Urothelium cell line (cell line): Measurements from ENCODE around the gene SRRM5.
"Not testable (repeated sequence)": the region's sequence is repeated elsewhere in the genome, so short reads cannot be mapped to it uniquely, and the experiment has no call there.

Source experiments
- DNase-seq: peaks from one replicate; pipeline ENCODE4 v3.0.0; 2011; ENCODE audit warnings: low spot score, mixed read lengths
- FAIRE-seq: peaks from 2 replicates; lab custom pipeline; 2011; peaks lifted over from hg19 to GRCh38; lab: Jason Lieb, UNC

The SRRM5 gene, protein sequence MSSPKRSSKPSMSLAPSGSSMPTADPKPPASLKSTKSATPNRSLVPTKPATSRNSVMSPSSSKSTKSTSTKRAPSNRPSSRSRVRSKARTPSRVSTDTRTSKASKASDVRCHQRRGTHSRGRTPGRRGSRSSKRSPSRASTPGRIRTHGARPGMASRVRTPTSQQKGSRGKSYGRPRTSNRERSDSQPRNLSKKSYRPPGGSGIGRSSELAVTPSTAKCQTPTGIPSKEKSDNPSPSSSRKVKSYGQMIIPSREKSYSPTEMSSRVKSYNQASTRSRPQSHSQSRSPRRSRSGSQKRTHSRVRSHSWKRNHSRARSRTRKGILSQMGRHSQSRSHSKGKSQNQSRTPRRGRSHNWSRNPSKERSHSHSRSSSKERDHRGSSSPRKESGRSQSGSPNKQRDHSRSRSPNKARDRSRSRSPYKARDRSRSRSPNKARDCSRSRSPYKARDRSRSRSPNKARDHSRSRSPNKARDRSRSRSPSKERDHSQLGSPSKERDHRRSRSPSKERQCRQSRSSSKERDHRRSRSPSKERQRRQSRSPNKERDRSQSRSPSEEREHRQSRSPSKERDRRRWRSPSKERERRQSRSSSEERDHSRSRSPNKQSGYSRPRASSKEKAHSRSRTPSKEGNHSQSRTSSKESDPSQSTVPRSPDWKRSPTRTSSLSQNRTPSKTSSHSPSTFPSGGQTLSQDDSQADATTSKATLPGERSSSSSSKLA

DNA sequence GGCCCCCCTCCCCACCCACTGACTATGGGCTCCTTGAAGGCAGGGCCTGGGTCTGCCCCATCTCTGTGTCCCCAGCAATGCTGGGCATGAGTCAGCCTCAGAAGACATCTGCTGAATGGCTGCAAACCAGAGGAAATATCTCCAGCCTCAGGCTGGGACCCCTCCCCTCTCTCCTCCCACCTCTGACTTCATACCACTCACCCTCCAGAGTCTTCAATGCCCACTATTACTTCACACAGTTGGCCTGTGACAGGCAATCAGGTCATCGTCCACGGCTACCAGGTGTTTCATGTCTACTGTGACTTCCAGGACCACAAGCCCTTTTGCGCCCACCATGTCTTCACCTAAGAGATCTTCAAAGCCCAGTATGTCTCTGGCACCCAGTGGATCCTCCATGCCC lies at the start of gene SRRM5:
Gene SRRM5 (plus strand): TSS at position 301 of the 400 bp plus-strand sequence. CDS start 34 bp downstream, at position 335.
- DNase-seq (no peak), FAIRE-seq (no peak)

DNA sequence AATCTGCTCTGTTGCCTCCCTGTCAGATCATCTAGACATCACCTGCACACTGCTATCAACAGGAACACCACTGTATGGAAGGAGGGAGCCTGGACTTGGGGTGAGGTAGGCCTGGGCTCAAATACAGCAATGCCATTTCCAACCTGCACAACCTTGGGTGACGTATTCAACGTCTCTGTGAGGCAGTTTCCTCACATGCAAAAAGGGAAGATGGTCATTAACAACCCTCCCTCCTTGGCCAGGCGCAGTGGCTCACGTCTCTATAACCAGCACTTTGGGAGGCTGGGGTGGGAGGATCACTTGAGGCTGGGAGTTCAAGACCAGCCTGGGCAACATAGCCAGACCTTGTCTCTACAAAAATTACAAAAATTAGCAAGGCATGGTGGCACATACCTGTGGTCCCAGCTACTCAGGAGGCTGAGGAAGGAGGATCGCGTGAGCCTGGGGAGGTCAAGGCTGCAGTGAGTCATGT lies 49.6 kb upstream of the SRRM5 start:
- FAIRE-seq (no peak), DNase-seq (no peak)

DNA sequence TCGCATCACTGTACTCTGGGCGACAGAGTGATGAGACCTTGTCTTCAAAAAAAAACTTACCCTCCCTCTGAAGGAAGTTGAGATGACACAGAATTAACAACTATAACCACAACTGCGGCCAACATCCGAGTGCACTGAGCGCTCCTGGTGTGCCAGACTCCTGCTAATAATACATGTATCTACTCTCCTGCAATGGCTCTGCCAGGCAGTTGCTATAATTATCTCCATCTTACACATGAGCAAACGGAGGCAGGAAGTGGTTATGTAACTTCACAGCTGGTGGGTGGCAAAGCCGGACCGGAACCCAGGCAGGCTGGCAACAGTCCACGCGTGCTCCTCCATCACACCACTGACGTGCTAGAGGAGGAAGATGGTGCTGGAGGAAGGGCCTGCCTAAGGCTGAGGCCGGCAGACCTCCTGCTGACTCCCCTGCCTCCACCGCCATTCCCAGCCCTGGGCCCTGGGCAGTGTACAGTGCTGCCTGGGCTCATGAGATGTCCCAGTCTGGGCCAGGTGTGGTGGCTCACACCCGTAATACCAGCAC lies 49.1 kb upstream of the SRRM5 start:
- peak; percentile 78 for DNase-seq
- no peak for FAIRE-seq

DNA sequence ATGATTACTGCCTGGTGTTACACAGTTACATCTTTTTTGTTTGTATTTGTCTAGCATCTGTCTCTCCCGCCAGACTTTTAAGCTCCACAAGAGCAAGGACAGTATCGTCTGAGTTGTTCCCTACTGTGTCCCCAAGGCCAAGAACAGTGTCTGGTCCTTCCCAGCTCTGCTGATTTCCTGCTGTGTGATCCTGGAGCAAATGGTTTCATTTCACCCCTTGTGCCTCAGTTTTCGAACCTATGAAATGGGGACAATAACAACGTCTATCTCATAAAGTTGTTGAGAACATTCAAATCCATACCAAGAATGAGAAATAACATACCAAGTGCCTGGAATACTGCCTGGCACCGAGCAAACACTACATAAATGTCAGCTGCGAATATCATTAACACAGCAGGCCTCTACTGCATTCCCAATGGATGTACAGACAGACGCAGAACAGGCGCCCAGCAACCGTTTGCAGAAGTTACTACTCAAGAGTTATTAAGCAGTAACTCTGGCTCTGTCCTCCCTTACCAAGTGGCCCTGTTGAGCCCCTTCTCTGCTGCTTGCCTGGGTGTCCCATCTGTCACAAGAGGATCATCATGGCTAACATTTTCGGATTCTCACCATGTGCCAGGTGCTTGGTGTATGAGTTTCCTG lies 48.0 kb upstream of the SRRM5 start:
- FAIRE-seq (no peak), DNase-seq (no peak)

DNA sequence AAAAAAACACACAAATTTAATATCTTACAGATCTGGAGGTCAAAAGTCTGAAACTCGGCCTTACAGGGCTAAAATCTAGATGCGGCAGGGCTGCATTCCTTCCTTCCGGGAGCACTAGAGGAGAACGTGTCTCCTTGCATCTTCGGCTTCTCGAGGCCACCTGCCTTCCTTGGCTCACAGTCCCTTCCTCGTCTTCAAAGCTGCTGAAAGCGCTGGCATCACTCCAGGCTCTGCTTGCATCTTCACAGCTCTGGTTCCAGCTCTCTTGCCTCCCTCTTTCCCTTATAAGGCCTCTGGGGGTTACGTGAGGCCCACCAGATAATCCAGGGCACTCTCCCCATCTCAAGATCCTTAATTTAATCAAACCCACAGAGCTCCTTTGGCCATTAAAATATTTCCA lies 47.1 kb upstream of the SRRM5 start:
- DNase-seq (no peak), FAIRE-seq (no peak)

DNA sequence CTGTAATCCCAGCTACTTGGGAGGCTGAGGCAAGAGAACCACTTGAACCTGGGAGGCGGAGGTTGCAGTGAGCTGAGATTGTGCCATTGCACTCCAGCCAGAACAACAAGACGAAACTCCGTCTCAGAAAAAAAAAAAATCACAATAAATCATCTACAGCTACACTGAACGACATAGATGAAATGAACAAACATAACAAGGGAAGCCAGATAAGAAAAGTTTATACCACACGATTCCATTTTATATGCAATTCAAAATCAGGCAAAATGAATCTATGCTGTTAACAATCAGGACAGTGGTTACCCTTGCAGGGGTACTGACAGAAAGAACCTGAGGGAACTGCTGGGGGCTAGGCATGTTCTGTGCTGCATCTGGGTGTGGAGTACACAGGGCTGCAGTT lies 42.2 kb upstream of the SRRM5 start:
- no peak for DNase-seq
- FAIRE-seq: no peak

DNA sequence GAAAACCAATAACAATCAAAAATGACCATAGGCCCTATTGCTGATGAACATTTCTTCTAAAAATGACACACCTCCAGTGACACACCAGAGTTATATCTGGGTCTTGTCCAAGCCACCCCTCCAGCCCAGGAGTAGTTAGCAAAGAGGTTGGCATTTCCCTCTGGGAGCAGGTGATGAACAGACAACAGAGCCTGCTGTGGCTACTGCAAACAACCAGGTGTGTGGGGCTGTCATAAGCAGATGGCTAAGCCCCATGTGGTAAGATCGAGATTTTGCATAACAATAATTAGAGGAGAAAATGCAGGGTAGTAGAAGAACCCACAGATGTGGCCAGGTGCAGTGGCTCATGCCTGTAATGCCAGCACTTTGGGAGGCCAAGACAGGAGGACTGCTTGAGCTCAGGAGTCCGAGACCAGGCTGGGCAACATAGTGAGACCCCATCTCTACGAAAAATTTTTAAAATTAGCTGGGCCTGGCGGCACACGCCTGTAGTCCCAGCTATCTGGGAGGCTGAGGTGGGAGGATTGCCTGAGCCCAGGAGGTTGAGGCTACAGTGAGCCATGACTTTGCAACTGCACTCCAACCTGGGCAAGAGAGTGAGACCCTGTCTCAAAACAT lies 41.6 kb upstream of the SRRM5 start:
- FAIRE-seq (no peak), DNase-seq (no peak)

DNA sequence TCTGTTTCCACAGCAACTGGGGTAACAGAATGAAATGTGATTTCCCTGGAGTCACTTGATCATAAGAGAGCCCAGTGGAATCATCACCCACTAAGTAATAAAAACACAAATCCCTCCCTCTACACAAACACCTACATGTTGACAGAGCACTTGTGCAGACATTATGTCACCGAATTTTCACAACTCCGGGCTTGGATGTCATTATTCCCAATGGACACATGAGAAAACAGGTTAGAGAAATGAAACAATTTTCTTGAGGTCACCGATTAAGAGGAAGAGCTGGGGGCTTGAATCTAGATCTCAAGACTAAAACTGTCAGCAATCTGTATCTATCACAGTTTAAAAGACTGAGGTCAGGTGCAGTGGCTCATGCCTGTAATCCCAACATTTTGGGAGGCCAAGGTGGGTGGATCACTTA lies 39.7 kb upstream of the SRRM5 start:
- no peak for FAIRE-seq
- no peak for DNase-seq

DNA sequence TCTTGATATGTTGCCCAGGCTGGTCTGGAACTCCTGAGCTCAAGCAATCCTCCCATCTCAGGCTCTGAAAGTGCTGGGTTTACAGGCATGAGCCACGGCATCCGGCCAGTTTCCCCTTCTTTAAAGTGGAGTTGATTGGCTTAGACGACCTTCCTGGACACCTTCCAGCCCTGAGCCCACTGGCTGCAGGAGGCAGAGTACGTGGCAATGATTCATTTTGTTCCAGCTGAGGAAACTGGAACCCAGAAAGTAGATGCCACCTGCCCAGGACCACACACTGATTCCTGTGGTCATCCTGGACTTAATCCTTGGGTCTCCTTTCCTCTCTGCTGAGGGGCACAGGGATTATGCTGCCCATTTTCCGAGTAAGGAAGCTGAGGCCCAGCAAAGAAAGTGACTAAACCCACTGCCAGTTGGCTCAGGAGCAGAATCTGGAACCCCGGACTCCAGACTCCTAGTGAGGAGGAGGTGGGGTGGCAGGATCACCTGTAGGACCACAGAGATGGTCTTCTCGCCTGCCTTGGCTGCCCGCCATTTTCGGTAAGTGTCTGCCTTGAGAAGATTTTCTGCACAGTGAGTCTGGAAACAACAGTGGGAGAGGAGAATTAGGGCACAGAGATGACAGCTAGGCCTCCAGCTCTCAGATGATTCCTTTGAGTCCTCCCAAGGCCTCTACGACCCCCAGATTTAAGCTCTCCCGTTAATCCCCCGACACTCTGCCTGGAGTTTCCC lies 37.3 kb upstream of the SRRM5 start:
- no peak for FAIRE-seq

DNA sequence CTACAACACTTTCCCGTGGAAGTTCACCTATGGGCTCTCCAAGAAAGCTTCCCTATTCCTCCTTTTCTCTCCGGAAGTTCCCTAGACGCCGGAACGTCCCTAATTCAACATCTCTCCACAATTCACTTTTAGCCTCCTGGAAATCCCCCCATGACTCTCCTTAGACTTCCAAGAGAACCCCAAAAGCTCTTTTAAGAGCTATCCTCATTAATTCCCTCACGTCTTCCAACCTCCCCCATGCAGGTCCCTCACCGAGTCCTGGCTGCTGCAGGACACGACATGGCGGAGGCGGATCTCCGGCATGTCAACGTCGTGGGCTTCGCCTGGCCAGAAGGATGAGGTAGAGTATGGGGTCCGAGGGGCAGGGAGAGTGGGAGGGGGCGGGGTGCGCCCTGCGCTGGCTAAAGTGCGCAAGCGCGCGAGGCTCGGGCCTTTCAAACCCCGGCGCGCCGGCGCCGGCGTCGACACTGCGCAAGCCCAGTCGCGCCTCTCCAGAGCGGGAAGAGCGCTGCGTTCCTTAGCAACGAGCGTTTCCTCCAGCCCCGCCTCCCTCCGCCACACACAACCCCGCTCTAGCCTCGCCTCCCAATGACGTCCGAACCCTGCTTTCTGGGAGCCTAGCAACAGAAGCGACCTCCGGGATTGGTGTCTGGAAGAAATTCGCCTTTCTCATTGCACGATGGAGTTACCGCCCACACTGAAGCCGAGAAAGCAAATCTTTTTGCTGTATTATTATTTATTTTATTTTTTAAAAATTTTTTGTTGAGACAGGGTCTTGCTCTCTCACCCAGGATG lies 36.5 kb upstream of the SRRM5 start, which contains the start of the genes PINLYP and XRCC1:
Gene PINLYP (plus strand): TSS at position 646 of the 795 bp plus-strand sequence. CDS start 1,391 bp downstream, outside the sequence.
Gene XRCC1 (minus strand): TSS at position 372 of the 795 bp plus-strand sequence. CDS start 69 bp downstream, at position 303.
- FAIRE-seq (peak; percentile 87), DNase-seq (peak; percentile 99)

More for the DNA sequence above, 37.3 kb upstream of the SRRM5 start:
- peak; percentile 29 for DNase-seq

DNA sequence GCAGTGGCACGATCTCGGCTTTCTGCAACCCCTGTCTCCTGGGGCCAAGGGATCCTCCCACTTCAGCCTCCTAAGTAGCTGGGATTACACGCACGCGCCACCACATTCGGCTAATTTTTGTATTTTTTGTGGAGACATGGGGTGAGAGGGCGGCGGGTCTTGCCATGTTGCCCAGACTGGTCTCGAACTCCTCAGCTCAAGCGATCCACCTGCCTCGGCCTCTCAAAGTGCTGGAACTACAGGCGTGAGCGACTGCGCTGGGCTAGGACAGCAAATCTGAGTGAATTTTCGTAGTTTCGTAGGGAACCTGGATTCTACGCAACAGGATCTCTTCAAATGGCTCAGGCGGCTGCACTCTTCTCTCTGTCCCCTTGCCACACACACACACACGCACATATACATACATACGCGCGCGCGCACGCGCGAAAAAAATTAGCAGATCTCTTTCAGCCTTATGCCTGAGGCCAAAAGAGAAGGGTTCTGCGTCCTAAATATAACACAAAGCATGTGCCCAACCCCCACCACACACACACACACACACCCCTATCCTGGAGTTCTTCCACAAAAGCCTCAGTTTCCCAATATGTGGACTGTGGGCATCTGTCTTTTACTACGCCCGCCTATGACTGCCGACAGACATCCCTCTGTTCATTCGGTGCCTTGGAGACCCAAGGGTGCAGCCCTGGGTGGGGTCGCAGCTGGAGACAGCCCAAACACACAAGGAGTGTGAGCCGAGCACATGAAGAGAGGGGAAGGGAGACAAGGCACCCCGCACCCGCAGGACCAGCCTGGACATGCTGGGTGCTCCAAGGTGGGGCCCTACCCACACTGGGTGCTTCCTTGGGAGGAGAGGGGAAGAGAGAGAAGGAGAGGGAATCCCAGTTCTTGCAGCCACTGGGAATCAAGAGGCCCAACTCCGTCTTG lies 35.7 kb upstream of the SRRM5 start:
- FAIRE-seq: no peak
- no peak for DNase-seq

DNA sequence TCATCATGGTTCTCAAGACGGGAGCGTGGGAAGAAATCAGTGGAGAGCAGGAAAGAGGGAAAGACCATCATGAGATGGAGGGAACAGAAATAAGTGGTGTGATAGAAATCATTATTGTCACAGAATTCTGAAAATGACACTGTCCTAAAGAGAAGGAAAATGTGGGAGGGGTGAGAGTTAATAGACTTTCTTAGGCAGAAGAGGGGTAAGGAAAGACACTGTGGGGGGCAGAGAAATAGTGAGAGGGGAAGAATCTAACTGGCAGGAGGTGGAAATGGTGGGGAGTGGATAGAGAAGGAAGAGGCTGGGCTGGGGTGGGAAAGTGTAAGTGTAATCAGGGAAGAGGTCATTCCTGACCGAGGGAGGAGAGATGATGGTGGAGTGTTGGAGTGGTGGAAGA lies 33.1 kb upstream of the SRRM5 start:
- no peak for DNase-seq
- no peak for FAIRE-seq

DNA sequence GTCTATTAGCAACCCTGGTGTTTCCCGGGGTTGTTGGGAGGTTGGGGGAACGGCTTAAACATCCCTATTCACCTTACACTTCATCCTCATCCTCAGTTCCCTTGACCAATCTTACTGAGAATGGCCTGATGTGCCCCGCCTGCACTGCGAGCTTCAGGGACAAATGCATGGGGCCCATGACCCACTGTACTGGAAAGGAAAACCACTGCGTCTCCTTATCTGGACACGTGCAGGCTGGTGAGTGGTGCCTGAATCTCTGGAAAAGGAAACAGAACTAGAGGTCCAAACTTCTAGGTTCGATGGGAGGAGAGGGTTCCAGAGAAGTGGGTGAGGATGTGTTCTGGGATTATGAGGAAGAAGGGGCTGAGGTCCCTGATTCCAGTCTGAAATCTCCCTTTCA lies 30.4 kb upstream of the SRRM5 start:
- no peak for DNase-seq
- FAIRE-seq: no peak

DNA sequence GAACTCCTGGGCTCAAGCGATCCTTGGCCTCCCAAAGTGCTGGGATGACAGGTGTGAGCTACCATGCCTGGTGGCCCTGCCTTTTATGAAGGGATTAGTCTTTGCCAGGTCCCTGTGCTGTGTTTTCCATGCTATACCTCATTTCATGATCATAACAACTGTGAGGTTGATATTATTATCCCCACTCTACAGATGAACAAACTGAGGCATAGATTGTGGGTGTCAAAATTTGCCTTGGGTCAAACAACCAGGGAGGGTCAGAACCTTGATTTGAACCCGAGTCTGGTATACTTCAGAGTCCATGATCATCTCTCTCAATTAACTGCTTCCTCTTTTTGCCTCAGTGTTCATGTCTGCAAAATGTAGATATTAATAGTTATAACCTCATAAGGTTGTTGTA lies 29.4 kb upstream of the SRRM5 start:
- DNase-seq: no peak
- no peak for FAIRE-seq

DNA sequence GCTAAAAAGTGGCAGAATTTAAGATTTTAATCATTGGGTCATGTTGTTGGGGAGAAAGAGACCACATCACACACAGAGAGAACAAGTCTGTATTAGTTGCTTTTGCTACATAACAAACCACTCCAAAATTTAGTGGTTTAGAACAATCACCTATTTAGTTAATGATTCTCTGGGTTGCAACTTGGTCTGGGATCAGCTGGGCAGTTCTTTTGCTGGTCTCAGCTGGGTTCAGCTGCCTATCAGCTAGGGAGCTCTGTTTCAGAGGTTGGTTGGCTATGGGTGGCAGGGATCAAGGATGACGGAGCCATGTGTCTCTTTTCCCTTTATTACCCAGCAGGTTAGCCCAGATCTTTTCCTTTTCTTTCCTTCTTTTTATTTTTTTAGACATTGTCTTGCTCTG lies 27.4 kb upstream of the SRRM5 start:
- no peak for FAIRE-seq
- no peak for DNase-seq

DNA sequence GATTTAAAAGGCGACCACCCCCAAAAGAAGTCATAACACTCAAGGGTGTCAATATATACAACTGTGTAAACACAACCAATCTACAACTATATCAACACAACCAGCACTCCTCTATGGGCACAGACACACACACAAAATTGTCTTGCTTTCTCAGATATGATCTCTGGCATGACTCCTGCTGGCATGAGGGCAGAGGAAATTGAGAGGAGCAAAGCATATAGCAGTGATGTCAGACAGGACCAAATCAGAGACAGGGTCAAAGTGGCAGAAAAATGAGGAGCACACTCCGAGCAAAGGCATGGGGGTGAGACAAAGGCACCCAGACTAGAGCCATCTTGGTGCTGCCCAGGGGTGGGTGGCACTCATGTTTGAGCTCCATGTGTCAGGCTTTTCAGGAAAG lies 25.5 kb upstream of the SRRM5 start:
- FAIRE-seq: no peak
- DNase-seq: no peak

DNA sequence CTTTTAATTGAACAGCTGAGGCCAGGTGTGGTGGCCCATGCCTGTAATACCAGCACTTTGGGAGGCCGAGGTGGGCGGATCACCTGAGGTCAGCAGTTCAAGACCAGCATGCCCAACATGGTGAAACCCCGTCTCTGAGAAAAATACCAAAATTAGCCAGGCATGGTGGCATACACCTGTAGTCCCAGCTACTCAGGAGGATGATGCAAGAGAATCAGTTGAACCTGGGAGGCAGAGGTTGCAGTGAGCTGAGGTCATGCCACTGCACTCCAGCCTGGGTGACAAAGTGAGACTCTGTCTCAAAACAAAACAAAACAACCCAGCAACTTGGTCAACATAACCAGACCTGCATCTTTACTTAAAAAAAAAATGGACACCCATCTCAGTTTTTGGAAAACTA lies 24.9 kb upstream of the SRRM5 start:
- DNase-seq, FAIRE-seq: not testable (repeated sequence)

DNA sequence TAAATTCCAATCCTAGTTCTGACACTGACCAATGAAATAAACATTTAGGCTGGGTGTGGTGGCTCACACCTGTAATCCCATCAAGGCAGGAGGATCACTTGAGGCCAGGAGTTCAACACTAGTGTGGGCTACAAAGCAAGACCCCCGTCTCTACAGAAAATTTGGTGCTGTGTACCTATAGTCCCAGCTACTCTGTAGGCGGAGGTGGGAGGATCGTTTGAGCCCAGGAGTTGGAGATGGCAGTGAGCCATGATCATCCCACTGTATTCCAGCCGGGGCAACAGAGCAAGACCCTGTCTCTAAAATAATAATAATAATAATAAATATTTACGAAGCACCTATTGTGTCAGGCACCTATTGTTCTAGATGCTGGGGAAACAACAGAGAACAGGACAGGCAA lies 22.6 kb upstream of the SRRM5 start:
- DNase-seq (no peak), FAIRE-seq (no peak)
